Activated CD4-positive, alpha-beta T cell treated with anti-CD3 and anti-CD28 coated beads, Interleukin-2, amount 10 ng/mL, durations not matched to agents 24 days and 14 days (primary cell): ENCODE data around the gene CCDC171. TPM values are rescaled to one million over a fixed set of nuclear protein-coding genes. Genes with fewer than 3 reads are reported as not detected.
A peak's percentile ranks its signal among the peaks of the same experiment; 100 is the strongest.
"Not testable (repeated sequence)": the region's sequence is repeated elsewhere in the genome, so short reads cannot be mapped to it uniquely, and the experiment has no call there.

ENCODE experiments used
- DNase-seq: peaks from one replicate; pipeline ENCODE4 v3.0.0; 2022
- H3K27ac Mint-ChIP-seq: one replicate; pipeline ENCODE4 v1.8.0; 2022; ENCODE audit warnings: mild to moderate bottlenecking, mixed read lengths
- H3K27me3 Mint-ChIP-seq: one replicate; pipeline ENCODE4 v1.8.0; 2022; ENCODE audit warnings: mixed read lengths
- H3K36me3 Mint-ChIP-seq: one replicate; pipeline ENCODE4 v1.8.0; 2022; ENCODE audit warnings: low read depth, mild to moderate bottlenecking, mixed read lengths
- H3K4me1 Mint-ChIP-seq: one replicate; pipeline ENCODE4 v1.8.0; 2021; ENCODE audit warnings: mixed read lengths
- H3K4me3 Mint-ChIP-seq: one replicate; pipeline ENCODE4 v1.8.0; 2022; ENCODE audit warnings: mild to moderate bottlenecking, moderate library complexity, mixed read lengths
- H3K9me3 Mint-ChIP-seq: one replicate; pipeline ENCODE4 v1.8.0; 2021; ENCODE audit warnings: mixed read lengths
- intact Hi-C: fragments of 100-400 bp; cut with micrococcal nuclease; formaldehyde crosslinking; loops from one replicate; pipeline ENCODE4 v1.15.1; 2023
- total RNA-seq: library from RNA; stranded (reverse); gene quantifications from 2 replicates; pipeline ENCODE4 v1.2.3, GENCODE V29; 2022

The CCDC171 gene
- total RNA-seq, 1 donor from 2014 or later, result 1.5 TPM

GRCh38 chr9:15527035-15527434 lies 25.8 kb upstream of the CCDC171 start:
- DNase-seq, H3K36me3 Mint-ChIP-seq, H3K9me3 Mint-ChIP-seq, intact Hi-C loops, H3K27ac Mint-ChIP-seq, H3K27me3 Mint-ChIP-seq, H3K4me3 Mint-ChIP-seq, H3K4me1 Mint-ChIP-seq: not testable (repeated sequence)

- intact Hi-C loops, result no loop called here
- Mint-ChIP-seq H3K36me3 (no peaks in the 10 kb centered on the region), H3K4me1 (peaks cover 4% of the 10 kb centered on the region), H3K27me3 (peaks cover 5% of the 10 kb centered on the region), H3K27ac (no peak overlapping the region), H3K4me3 (no peak overlapping the region), H3K9me3 (no peaks in the 10 kb centered on the region)
- no peak for DNase-seq
Measured at GRCh38 chr9:15529566-15530324, 23.1 kb upstream of the CCDC171 start.

GRCh38 chr9:15531380-15531779 lies 21.5 kb upstream of the CCDC171 start:
- H3K4me3 Mint-ChIP-seq, result no peak overlapping the region

GRCh38 chr9:15541872-15542271 lies 11.0 kb upstream of the CCDC171 start:
- Mint-ChIP-seq H3K27ac (no peak overlapping the region), H3K9me3 (no peaks in the 10 kb centered on the region), H3K4me1 (no peaks in the 10 kb centered on the region), H3K27me3 (peaks cover 15% of the 10 kb centered on the region), H3K36me3 (no peaks in the 10 kb centered on the region), H3K4me3 (no peak overlapping the region)
- intact Hi-C loops, result no loop called here
- DNase-seq, result no peak

More at GRCh38 chr9:15531380-15531779, 21.5 kb upstream of the CCDC171 start:
- Mint-ChIP-seq H3K36me3 (no peaks in the 10 kb centered on the region), H3K27ac (no peak overlapping the region), H3K4me1 (peaks cover 4% of the 10 kb centered on the region), H3K9me3 (no peaks in the 10 kb centered on the region), H3K27me3 (no peaks in the 10 kb centered on the region)
- no peak for DNase-seq
- intact Hi-C loops, result no loop called here

GRCh38 chr9:15542624-15543023 lies 10.2 kb upstream of the CCDC171 start:
- H3K4me1 Mint-ChIP-seq, result no peaks in the 10 kb centered on the region
- peaks cover 15% of the 10 kb centered on the region for H3K27me3 Mint-ChIP-seq
- H3K27ac Mint-ChIP-seq, result no peak overlapping the region
- no peaks in the 10 kb centered on the region for H3K9me3 Mint-ChIP-seq
- no peak overlapping the region for H3K4me3 Mint-ChIP-seq
- no peaks in the 10 kb centered on the region for H3K36me3 Mint-ChIP-seq
- intact Hi-C loops, result no loop called here
- DNase-seq, result no peak

GRCh38 chr9:15543047-15543813 lies 9.6 kb upstream of the CCDC171 start:
- Mint-ChIP-seq H3K9me3 (no peaks in the 10 kb centered on the region), H3K4me3 (no peak overlapping the region), H3K4me1 (no peaks in the 10 kb centered on the region), H3K27me3 (peaks cover 15% of the 10 kb centered on the region), H3K27ac (no peak overlapping the region), H3K36me3 (no peaks in the 10 kb centered on the region)
- intact Hi-C loops, result no loop called here
- no peak for DNase-seq

- no peaks in the 10 kb centered on the region for H3K9me3 Mint-ChIP-seq
- H3K4me3 Mint-ChIP-seq, result no peak overlapping the region
- peaks cover 13% of the 10 kb centered on the region for H3K4me1 Mint-ChIP-seq
- peaks cover 16% of the 10 kb centered on the region for H3K27me3 Mint-ChIP-seq
- intact Hi-C loops, result loop anchor here (5.0 kb wide), 2 partner anchors 237 to 252 kb away; no protein-coding TSS in a partner anchor
- no peaks in the 10 kb centered on the region for H3K36me3 Mint-ChIP-seq
- no peak overlapping the region for H3K27ac Mint-ChIP-seq
- no peak for DNase-seq
Measured at GRCh38 chr9:15549611-15550010, 3.2 kb upstream of the CCDC171 start.

- peak overlapping the region; percentile 25 for H3K27ac Mint-ChIP-seq
- peaks cover 13% of the 10 kb centered on the region for H3K4me1 Mint-ChIP-seq
- peaks cover 20% of the 10 kb centered on the region for H3K27me3 Mint-ChIP-seq
- peak overlapping the region; percentile 89 for H3K4me3 Mint-ChIP-seq
- DNase-seq, result no peak
- H3K36me3 Mint-ChIP-seq, result no peaks in the 10 kb centered on the region
- intact Hi-C loops, result loop anchor here (2.0 to 5.0 kb wide), 5 partner anchors 131 to 1231 kb away; partner anchors contain the start of gene SNAPC3
- peaks cover 7% of the 10 kb centered on the region for H3K9me3 Mint-ChIP-seq
Measured at GRCh38 chr9:15553528-15553898, 670 bp downstream of the CCDC171 start.

GRCh38 chr9:15570769-15571168 lies 17.9 kb downstream of the CCDC171 start:
- Mint-ChIP-seq H3K27me3 (no peaks in the 10 kb centered on the region), H3K27ac (no peak overlapping the region), H3K9me3 (no peaks in the 10 kb centered on the region), H3K36me3 (no peaks in the 10 kb centered on the region), H3K4me3 (no peak overlapping the region), H3K4me1 (no peaks in the 10 kb centered on the region)
- DNase-seq, result no peak
- intact Hi-C loops, result no loop called here

- Mint-ChIP-seq H3K4me3 (no peak overlapping the region), H3K27ac (no peak overlapping the region), H3K9me3 (no peaks in the 10 kb centered on the region), H3K36me3 (no peaks in the 10 kb centered on the region), H3K4me1 (no peaks in the 10 kb centered on the region), H3K27me3 (no peaks in the 10 kb centered on the region)
- DNase-seq, result no peak
- intact Hi-C loops, result no loop called here
Measured at GRCh38 chr9:15572200-15572770, 19.4 kb downstream of the CCDC171 start.

- Mint-ChIP-seq H3K4me3 (no peak overlapping the region), H3K9me3 (no peaks in the 10 kb centered on the region), H3K27ac (no peak overlapping the region), H3K4me1 (no peaks in the 10 kb centered on the region), H3K36me3 (no peaks in the 10 kb centered on the region), H3K27me3 (no peaks in the 10 kb centered on the region)
- no peak for DNase-seq
- intact Hi-C loops, result no loop called here
Measured at GRCh38 chr9:15576350-15577050, 23.7 kb downstream of the CCDC171 start.

- DNase-seq, result no peak
- no peaks in the 10 kb centered on the region for H3K27me3 Mint-ChIP-seq
- no peaks in the 10 kb centered on the region for H3K36me3 Mint-ChIP-seq
- H3K27ac Mint-ChIP-seq, result no peak overlapping the region
- H3K9me3 Mint-ChIP-seq, result peaks cover 4% of the 10 kb centered on the region
- no peak overlapping the region for H3K4me3 Mint-ChIP-seq
- intact Hi-C loops, result no loop called here
- no peaks in the 10 kb centered on the region for H3K4me1 Mint-ChIP-seq
Measured at GRCh38 chr9:15578714-15579113, 25.9 kb downstream of the CCDC171 start.

- intact Hi-C loops, result no loop called here
- H3K36me3 Mint-ChIP-seq, result no peaks in the 10 kb centered on the region
- DNase-seq, result no peak
- no peak overlapping the region for H3K4me3 Mint-ChIP-seq
- no peak overlapping the region for H3K27ac Mint-ChIP-seq
- H3K9me3 Mint-ChIP-seq, result peaks cover 4% of the 10 kb centered on the region
- H3K4me1 Mint-ChIP-seq, result no peaks in the 10 kb centered on the region
- H3K27me3 Mint-ChIP-seq, result no peaks in the 10 kb centered on the region
Measured at GRCh38 chr9:15584379-15584778, 31.5 kb downstream of the CCDC171 start.

GRCh38 chr9:15592317-15592716 lies 39.5 kb downstream of the CCDC171 start:
- H3K4me1 Mint-ChIP-seq, result no peaks in the 10 kb centered on the region
- no peaks in the 10 kb centered on the region for H3K27me3 Mint-ChIP-seq
- no peaks in the 10 kb centered on the region for H3K36me3 Mint-ChIP-seq
- intact Hi-C loops, result no loop called here
- H3K4me3 Mint-ChIP-seq, result no peak overlapping the region
- no peak overlapping the region for H3K27ac Mint-ChIP-seq
- H3K9me3 Mint-ChIP-seq, result no peaks in the 10 kb centered on the region
- DNase-seq, result no peak
